DMS79 treated with DMSO at 0.1 percent for 48 hours (cell line): ENCODE measurements around the gene CP.
"Not testable (repeated sequence)": the region's sequence is repeated elsewhere in the genome, so short reads cannot be mapped to it uniquely, and the experiment has no call there.

Source experiments
- DNase-seq: peaks from one replicate; lab custom pipeline; 2025; lab: John Stamatoyannopoulos, UW

The CP gene

DNA sequence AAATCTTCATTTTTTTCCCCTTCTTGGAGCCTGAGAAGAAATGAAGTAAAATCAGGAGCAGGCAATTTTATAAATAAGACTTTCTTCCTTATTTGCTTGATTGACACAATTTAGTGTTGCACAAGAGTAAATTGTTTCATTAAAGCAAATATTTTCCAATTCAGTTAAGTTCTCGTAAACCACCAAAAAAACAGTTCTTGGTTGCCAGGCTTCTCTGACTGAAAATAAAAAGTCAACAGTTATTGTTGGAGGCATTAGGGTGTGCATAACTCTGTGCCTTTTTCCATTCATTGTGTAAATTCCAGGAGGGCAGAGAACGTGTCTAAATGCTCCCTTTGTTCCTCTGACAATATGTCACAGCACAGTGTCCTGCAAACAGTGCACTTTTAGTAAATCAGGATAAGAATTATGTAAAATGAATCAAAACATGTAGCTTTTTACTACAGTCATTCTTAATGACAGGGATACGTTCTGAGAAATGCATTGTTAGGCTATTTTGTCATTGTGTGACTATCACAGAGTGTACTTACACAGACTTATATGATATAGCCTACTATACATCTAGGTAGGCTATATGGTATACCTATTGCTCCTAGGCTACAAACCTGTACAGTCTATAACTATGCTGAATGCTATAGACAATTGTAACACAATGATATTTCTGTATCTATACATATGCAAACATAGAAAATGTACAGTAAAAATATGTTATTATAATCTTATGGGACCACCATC lies at the start of gene CP:
Gene CP (minus strand): TSS at position 47 of the 735 bp plus-strand sequence. CDS start 37 bp downstream, at position 10.
- no peak for DNase-seq

DNA sequence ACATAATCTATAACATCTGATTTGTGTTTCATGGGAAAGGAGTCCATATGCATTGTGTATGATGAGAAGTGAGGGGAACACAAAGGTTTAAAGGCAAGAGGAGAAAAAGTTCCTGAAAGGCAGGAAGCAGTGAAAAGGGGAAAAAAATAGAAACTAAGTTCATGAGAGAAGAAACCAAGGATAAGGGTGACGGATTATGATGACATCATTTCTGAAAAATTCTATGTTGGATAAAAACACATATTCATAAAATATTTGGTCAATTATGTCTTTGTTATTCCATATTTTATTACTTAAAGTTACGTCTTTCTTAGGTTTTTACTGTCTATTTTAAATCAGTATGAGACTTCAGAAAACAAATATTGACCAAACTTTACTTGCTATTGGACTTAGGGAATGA lies 48.6 kb upstream of the CP start:
- DNase-seq: no peak

DNA sequence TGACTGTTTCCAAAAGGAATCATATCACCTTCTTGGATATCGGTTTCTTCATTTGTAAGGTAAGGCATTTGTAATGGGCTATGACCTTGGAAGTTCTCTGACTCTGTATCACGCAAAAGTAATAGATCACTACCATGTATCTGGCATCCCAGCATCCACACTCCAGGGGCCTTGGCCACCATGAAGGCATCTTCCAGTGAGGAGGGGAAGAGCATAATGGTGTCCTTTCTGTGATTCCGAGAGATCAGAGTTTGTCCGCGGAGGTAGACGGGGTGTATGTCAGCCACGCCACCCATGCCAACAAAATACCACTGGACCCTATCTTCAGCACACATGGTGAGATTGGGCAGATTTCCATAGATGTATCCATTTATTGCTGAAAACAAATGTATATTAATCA lies 48.1 kb upstream of the CP start:
- DNase-seq: no peak

DNA sequence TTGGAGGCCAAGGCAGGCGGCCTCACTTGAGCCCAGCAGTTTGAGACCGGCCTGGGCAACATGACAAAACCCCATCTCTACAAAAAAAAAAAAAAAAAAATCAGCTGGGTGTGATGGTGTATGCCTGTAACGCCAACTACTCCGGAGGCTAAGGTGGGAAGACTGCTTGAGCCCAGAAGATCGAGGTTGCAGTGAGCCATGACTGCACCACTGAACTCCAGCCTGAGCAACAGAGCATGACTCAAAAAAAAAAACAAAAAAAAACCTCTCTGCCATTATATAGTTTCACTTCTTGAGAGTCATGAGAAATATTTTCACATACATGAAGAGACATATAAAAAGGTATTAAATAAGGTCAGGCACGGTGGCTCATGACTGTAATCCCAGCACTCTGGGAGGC lies 45.9 kb upstream of the CP start:
- no peak for DNase-seq

DNA sequence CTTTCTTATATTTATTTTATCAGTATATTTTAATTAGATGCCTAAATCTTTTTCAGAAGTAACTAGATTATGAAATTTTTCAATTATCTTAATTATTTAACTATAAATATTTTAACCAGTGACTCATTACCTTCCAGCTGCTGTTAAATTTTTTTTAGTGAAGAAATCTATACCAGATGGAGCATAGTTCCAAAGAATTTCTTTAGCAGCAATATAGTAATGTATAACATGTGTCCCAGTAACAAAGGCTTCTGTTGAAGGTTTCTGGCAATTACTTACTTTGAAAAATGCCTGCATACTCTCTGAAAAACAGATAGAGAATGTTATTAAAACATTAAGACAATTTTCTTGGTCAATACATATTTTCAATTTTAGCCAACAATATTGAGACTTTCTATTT lies 45.1 kb upstream of the CP start:
- DNase-seq: no peak

DNA sequence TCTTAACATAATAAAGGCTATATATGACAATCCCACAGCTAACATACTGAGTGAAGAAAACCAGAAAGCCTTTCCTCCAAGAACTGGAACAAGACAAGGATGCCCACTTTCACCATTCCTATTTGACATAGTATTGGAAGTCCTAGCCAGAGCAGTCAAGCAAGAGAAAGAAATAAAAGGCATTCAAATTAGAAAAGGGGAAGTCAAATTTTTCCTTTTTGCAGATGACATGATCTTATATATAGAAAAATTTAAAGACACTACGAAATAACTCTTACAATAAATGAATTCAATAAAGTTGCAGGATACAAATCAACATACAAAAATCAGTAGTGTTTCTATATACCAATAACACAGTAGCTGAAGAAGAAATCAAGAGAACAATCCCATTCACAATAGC lies 42.2 kb upstream of the CP start:
- DNase-seq: no peak

DNA sequence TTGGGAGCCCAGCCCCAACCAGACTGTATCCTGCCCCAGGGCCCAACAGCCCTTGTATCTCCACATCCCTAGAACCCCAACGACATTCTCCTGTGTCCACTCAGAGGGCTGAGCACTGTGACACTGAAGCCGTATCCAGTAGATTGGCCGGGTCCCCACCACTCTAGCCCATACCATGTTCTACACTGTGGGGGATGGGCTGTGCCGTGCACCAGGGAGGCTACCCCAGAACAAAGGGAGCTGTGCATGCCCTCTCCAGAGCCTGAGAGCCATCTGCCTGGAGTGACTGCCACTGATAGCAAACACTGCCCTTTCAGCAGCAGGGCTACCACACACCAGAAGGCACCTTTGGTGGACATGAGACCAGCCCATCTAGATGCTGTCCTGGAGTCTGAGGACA lies 37.1 kb upstream of the CP start:
- no peak for DNase-seq

DNA sequence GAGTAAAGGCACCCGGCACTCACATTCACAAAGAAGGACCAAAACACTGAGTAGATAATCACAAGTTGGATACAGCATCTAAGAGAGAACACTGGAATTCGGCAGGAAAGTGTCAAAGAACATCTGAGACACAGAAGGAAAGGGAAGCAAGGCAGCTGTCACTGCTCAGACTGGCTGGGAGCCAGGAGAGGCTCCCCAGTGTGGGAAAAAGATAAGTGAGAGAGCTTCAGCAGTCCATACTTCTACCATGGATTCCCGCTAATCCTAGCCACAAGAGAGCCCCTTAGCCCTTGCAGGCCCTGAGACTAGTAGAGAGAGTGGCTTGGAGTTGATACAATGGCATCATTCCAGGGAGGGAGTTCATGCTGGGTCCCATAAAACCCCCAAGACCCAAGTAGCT lies 36.7 kb upstream of the CP start:
- DNase-seq: no peak

DNA sequence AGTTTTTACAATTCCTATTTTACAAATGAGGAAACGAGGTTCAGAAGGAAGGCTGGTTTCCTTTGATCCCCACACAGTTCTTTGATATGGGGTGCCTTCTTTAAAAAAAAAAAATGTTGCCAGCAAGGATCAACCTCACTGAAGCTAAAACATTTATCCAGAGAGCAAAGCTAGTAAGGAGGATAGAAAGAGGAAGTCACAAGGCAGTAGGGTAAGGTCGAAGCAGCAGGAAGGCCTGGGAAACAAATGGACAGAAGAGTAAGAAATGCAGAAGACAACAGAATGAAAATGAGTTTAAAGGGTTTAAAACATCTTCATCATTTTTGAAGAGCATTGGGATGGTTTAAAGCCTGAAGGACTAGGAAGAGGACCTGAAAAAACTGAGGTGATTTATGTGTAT lies 30.6 kb upstream of the CP start:
- DNase-seq: no peak

DNA sequence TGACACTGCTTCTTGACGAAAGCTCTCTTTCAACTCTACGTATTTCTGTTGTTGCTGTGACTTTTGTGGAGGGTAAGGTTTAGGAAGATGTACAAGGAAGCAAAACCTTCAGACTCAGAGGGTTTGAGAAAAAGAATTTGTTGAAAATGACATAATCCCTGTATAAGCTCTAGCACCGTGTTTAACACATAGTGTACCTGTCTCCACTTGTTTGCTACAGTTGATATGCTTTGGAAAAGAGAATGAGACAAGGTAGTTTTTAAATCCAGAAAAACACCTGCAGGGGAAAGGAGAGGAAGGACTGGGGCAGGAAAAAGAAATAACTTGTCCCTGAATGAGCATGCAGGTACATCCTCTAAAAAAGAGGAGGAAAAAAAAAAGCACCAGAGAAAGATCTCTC lies 29.6 kb upstream of the CP start:
- no peak for DNase-seq

DNA sequence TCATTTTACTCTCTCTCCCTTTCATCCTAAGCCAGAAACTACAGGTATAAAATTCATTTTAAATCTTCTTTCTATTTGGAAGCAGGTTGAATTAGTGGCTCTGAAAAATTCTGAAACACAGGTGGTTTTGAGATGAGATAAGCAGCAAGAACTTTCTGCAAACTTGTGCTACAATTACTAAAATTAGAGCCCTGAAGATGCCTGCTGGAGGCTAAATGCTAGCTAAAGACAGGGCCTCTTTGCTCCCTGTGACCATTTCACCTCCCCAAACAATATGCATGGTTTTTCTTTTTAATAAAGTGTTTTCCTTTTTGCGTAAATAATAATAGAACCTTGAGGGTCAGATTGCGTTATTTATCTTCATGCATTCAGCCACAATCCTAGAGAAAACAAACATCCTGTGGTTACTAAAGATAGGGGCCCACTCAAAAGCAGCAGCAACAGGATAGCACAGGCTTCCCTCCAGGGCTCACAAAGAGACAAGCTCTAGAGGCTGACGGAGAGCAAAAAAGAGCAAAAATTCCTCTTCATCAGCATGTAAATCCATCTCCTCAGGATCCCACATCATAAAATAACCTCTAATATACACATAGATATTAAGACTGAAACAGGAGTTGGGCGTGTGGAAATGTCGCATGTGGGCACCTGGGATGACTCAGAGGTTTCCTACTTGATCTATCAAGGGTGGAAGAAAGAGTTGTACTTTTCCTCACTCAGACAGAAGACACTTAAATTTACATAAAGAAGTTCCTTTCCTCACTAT lies 26.5 kb upstream of the CP start:
- DNase-seq: peak; percentile 19

DNA sequence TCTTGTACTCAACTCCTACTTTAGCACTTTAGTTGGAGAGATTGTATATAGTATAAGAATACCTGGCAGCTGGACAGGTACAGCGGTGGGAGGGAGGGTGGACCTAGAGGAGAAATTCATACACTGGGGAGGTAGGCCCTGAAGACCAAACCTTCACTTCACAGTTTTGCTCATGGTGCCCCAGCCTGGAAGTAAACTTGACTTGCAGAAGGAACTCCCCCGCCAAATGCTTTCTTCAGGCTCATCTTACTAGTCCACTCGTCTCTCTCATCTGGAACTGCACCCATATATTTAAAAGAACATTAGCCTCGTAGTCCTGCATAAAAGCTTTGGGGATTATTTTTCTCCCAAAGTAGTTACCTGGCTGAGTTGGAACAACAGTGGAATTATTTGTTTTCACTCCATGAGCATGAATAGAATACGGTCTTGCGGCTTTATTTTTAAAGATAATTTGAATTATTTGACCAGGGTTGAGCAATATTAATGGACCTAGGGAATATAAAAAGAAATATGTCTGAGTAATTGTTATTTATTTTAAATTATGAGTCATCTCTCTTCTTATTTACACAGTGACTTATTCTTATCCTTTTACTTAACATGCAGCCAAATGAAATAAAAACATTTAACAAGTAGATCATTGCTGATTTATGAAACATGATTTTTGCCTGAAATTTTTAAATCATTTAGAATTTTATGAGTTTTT lies 25.5 kb upstream of the CP start:
- no peak for DNase-seq

DNA sequence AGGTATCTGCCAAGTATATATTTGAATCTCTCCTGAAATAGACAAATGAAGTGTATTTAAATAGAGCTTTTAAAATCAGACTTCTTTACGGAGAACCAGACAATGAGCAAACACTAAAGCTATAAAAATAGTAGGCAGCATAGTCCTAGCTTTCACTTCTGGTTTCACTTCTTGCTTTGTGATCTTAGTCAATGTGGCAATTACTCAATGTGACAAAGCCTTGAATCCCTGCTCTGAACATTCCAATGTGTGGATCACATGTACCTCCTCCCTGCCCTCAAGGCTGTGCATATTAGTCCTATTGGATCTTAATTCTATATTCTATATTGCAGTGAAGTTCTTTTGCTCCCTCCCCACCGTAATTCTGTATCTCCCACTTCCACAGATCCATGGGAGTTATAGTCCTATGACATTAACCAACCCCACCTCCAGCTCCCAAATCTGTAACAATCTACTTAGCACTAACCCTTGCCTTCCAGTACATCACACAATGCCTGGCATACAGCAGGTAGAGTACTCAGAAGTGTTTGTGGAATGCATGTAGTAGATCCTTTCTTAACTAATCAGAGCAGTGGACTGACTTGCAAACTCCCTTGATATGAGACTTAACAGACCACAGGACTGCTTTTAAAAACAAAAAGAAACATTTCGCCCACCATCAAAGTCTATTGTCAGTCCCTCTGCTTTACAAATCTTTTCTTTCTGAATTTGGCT lies 24.3 kb upstream of the CP start:
- no peak for DNase-seq

DNA sequence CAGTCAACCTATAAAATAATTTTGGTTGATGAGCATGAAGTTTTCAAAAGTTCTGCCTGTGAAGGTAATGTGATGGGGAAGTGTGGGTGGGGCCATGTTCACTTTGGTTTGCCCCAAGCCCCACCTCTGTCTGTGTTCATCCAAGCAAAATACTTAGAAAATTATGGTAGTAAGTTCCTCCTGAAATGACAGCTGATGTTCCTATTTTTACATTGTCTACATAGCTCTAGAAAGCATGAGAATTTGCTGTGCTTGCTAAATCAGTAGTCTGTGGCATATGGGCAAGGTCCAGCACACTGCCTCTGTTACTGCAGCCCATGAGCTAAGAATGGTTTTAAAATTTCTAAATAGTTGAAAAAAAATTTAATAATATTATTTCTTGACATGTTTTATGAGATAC lies 21.9 kb upstream of the CP start:
- no peak for DNase-seq

DNA sequence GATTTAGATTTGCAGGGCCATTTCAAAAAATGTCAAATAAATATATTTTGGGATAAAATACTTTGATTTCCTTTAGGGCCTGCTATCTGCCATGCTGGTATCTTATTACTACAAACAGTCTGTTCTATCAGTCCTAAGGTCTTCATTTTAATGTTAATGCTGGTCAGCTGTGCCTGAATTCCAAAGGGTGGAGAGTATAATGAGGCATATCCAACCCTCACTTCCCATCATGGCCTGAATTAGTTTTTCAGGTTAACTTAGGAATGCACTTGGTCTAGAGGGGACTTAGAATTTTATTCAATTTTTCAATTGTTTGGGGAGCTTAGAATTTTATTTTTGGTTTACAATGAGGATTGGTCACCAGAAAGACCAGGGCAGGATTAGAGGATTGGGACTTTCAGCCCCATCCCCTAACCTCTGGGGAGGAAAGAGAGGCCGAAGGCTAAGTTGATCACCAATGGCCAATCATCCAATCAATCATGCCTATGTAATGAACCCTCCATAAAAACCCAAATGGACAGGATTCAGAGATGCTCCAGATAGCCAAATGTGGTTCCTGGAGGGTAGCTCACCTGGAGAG lies 17.8 kb upstream of the CP start:
- no peak for DNase-seq

DNA sequence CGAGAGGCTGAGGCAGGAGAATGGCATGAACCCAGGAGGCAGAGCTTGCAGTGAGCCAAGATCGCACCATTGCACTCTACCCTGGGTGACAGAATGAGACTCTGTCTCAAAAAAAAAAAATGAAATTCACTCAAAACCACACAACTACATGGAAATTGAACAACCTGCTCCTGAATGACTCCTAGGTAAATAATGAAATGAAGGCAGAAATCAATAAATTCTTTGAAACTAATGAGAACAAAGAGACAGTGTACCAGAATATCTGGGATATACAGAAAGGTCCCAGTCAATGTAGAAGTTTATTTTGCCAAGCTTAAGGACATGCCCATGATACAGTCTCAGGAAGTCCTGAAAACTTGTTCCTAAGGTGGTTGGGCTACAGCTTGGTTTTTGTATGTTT lies 16.6 kb upstream of the CP start:
- DNase-seq: not testable (repeated sequence)

DNA sequence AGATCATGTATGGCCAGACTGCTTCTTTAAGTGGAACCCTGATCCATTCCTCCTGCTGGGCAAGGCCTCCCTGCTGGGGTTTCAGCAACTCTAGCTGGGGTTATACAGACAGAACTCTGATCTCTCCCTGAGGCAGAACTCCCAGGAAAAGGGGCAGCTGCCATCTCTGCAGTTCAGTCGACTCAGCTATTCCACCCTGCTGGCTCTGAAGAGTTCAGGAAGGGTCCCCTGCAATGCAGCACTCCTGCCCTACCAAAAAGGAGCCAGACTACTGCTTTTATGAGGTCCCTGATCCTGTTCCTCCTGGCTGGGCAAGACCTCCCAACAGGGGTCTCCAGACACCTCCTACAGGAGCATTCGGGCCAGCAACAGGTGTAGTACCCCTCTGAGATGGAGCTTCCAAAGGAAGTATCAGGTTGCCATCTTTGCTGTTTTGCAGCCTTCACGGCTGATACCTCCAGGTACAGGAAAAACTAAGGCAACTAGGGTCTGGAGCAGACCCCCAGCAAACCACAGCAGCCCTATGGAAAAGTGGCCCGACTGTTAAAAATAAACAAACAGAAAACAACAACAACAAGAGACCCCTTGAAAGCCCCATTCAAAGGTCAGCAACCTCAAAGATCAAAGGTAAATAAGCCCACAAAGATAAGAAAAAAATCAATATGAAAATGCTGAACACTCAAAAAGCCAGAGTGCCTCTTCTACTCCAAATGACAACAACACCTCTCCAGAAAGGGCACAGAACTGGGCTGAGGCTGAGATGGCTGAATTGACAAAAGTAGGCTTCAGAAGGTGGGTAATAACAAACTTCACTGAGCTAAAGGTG lies 14.2 kb upstream of the CP start:
- DNase-seq: no peak

DNA sequence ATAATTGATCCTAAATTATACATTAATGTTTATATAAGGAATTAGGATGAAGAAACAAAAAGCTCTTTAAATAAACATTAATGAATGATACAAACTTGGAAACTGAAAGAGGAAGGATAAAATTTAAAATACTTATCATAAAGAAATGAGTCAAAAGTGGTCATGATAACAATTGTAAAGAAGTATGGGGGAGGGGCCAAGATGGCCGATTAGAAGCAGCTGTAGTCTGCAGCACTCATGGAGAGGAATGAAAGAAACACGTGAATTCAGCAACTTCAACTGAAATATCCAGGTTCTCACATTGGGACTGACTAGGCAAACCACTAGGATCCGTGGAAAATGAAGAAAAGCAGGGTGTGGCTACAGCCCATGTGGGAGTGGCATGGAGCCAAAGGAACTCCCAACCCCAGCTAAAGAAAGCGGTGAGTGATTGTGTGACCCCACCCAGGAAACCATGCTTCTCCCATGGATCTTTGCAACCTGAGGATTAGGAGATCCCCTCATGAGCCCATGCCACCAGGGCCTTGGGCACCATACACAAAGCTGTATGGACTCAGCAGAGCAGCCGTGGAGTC lies 13.1 kb upstream of the CP start:
- no peak for DNase-seq

DNA sequence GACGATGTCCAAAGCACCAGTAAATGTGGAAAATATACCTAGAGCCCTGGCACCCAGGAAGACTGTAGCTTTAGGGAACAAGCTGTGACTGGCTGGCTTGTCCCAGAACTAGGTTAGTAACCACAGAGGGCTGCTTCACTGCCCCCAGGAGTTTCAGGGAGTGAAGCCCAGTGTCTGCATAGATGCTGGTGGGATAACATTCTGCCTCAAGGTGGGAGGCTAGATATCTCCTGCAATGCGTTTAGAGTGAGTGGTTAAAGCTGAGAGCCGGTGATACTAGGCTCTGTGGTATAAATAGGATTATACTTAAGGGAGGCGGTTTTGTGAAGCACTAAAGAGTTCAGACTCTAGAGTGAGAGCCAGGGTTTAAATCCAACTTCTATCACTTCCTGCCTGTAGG lies 11.7 kb upstream of the CP start:
- DNase-seq: no peak

DNA sequence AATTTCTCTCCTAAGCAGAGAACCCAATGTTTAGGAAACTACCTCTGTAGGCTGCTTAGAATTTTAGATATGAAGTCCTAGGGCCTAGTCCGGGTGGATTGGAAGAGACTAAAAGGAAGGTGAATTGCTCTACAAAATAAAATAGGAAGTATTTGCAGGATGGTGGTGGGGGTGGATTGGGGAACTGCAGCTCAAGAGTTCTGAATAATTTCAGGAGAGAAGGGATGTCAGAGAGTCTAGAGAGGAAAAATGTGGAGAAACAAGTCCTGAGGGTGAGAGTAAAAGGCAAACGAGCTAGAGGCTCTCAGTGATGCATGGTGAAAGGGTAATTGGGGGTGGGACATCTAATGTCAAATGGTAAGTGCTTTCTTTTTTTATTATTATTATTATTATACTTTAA lies 10.2 kb upstream of the CP start:
- DNase-seq: no peak
